GM23248 (cell line): ENCODE measurements around the gene EGLN1.

Experiments used
- EZH2 ChIP-seq: fragments of 200-600 bp; sonication (generic); IDR thresholded peaks from 2 replicates; pipeline ENCODE4 v1.6.1; 2018; ENCODE audit warnings: antibody characterized with exemption, mild to moderate bottlenecking; ENCODE audit not compliant: insufficient read depth, poor library complexity, severe bottlenecking
- EZH2phosphoT487 ChIP-seq: fragments of 200-600 bp; sonication (generic); IDR thresholded peaks from 2 replicates; pipeline ENCODE4 v1.6.1; 2018; ENCODE audit warnings: antibody characterized with exemption, moderate library complexity, mild to moderate bottlenecking, low read depth; ENCODE audit not compliant: insufficient read depth

- TF ChIP-seq EZH2phosphoT487 (no peak), EZH2 (no peak)
Measured at GRCh38 chr1:231385416-231385748, 36.7 kb downstream of the EGLN1 start.
